ENCODE results near the gene RIC8A.

- TF ChIP-seq, protein P1, sequence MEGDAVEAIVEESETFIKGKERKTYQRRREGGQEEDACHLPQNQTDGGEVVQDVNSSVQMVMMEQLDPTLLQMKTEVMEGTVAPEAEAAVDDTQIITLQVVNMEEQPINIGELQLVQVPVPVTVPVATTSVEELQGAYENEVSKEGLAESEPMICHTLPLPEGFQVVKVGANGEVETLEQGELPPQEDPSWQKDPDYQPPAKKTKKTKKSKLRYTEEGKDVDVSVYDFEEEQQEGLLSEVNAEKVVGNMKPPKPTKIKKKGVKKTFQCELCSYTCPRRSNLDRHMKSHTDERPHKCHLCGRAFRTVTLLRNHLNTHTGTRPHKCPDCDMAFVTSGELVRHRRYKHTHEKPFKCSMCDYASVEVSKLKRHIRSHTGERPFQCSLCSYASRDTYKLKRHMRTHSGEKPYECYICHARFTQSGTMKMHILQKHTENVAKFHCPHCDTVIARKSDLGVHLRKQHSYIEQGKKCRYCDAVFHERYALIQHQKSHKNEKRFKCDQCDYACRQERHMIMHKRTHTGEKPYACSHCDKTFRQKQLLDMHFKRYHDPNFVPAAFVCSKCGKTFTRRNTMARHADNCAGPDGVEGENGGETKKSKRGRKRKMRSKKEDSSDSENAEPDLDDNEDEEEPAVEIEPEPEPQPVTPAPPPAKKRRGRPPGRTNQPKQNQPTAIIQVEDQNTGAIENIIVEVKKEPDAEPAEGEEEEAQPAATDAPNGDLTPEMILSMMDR (IDR thresholded peaks at IDR 0.05): no peak
- TF ChIP-seq POLR2A (IDR thresholded peaks at IDR 0.05): no peak
Measured at GRCh38 chr11:240315-240714, 32.8 kb downstream of the RIC8A start.
